Neural progenitor cell (in vitro differentiated cells): ENCODE data around the gene FIBCD1.

Source experiments
- EZH2 ChIP-seq: fragments of 200-600 bp; sonication (generic); IDR thresholded peaks from 2 replicates; pipeline ENCODE4 v1.6.1; 2017; ENCODE audit warnings: antibody characterized with exemption, mild to moderate bottlenecking, moderate library complexity
- EZH2phosphoT487 ChIP-seq: fragments of 200-600 bp; sonication (generic); IDR thresholded peaks from 2 replicates; pipeline ENCODE4 v1.6.1; 2017; ENCODE audit warnings: antibody characterized with exemption
- TF ChIP-seq, protein P1 (sequence below): fragments of 200-600 bp; sonication (generic); IDR thresholded peaks from 2 replicates; pipeline ENCODE4 v1.5.1; 2017; ENCODE audit warnings: antibody characterized with exemption, mild to moderate bottlenecking

DNA sequence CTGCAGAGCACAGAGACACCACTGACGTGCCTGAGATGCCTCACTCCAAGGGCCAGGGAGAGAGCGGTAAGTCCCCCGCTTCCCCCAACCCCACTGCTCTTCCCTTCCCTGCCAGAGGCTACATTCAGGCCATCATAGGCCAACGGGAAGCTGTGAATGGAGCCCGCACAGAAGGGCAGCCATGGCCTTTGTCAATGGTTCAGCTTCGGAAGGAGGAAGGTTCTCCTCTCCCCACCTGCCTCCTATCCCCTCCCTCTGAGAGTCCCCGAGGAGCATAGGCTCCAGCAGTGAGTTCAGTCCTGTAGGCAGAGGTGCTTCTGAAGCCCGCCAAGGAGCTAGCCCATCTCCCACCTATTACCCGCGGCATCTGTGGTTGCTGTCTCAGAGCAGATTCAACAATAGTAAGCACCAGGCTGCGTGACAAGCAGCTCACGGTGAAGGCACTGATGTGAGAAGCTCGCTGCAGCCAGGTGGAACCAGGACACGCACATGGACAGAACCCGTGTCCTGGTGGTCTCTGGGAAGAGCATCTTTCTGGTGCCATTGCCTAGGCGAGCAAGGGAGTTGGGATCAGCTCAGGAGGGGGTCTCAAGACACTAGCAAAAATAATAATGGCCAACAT, 58.3 kb downstream of the FIBCD1 start:
- TF ChIP-seq, protein P1, sequence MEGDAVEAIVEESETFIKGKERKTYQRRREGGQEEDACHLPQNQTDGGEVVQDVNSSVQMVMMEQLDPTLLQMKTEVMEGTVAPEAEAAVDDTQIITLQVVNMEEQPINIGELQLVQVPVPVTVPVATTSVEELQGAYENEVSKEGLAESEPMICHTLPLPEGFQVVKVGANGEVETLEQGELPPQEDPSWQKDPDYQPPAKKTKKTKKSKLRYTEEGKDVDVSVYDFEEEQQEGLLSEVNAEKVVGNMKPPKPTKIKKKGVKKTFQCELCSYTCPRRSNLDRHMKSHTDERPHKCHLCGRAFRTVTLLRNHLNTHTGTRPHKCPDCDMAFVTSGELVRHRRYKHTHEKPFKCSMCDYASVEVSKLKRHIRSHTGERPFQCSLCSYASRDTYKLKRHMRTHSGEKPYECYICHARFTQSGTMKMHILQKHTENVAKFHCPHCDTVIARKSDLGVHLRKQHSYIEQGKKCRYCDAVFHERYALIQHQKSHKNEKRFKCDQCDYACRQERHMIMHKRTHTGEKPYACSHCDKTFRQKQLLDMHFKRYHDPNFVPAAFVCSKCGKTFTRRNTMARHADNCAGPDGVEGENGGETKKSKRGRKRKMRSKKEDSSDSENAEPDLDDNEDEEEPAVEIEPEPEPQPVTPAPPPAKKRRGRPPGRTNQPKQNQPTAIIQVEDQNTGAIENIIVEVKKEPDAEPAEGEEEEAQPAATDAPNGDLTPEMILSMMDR = no peak
- no peak for TF ChIP-seq EZH2
- no peak for TF ChIP-seq EZH2phosphoT487
